ENCODE data around the gene MIA. TPM values are rescaled to one million over a fixed set of nuclear protein-coding genes. Genes with fewer than 3 reads are reported as not detected.

Gene MIA
- total RNA-seq, 4 donors from 2014 or later, result 2.8 TPM; not detected in 3

DNA sequence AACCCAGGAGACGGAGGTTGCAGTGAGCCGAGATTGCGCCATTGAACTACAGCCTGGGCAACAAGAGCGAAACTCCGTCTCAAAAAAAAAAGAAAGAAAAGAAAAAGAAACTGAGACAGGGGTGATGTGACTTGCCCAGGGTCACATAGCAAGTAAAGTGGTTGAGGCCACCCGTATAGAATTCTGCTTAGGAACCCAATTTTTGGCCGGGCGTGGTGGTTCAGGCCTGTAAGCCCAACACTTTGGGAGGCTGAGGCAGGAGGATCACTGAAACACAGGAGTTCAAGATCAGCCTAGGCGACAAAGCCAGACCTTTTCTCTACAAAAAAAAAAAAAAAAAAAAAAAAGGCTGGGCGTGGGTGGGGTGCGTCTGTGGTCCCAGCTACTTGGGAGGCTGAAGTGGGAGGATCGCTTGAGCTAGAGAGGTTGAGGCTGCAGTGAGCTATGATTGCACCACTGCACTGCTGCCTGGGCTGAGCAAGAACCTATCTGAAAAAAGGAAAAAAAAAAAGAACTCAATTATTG, 23.0 kb upstream of the MIA start:
- H3K4me3 ChIP-seq, result peak overlapping the region; percentile 84 to 90
- no peaks in the 10 kb centered on the region for H3K27me3 ChIP-seq
- intact Hi-C loops (cut with DNase I; ENCODE audit: low total_unique reads), result no loop called here
- no peaks in the 10 kb centered on the region for H3K9me3 ChIP-seq
- peaks cover 0 to 3% of the 10 kb centered on the region in 2 donors for H3K4me1 ChIP-seq
- DNase-seq, result no peak
- TF ChIP-seq, protein P1, sequence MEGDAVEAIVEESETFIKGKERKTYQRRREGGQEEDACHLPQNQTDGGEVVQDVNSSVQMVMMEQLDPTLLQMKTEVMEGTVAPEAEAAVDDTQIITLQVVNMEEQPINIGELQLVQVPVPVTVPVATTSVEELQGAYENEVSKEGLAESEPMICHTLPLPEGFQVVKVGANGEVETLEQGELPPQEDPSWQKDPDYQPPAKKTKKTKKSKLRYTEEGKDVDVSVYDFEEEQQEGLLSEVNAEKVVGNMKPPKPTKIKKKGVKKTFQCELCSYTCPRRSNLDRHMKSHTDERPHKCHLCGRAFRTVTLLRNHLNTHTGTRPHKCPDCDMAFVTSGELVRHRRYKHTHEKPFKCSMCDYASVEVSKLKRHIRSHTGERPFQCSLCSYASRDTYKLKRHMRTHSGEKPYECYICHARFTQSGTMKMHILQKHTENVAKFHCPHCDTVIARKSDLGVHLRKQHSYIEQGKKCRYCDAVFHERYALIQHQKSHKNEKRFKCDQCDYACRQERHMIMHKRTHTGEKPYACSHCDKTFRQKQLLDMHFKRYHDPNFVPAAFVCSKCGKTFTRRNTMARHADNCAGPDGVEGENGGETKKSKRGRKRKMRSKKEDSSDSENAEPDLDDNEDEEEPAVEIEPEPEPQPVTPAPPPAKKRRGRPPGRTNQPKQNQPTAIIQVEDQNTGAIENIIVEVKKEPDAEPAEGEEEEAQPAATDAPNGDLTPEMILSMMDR (IDR thresholded peaks at IDR 0.05), result no peak
- no peak for TF ChIP-seq POLR2A (IDR thresholded peaks at IDR 0.05)
- peak overlapping the region in 1 of 2 donors; percentile 94 for H3K27ac ChIP-seq
- no peaks in the 10 kb centered on the region for H3K36me3 ChIP-seq

DNA sequence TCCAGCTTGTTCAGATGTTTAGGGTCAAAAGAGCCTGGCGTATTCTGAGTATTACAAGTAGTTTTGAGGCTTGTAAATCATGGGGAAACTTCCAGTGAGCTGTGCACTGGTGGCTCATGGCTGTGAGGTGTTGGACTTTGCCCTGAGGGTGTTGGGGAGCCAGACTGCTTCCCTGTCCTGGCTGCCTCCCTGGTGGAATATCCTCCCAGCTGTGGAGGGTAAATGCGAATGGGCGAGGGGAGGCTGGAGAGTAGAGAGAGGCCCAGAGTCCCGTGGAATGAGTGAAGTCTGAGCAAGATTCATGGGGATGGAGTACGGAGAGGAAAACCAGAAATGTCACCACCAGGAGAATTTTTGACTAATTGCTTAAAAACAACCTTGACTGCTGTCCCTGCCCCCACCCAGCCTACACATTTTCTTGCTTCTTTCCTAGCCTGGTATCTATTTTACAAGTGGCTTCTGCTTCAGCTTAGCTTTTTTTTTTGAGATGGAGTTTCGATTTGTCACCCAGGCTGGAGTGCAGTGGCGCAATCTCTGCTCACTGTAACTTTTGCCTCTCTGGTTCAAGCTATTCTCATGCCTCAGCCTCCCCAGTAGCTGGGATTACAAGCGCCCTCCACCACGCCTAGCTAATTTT, 20.6 kb upstream of the MIA start:
- no peak for DNase-seq
- Histone ChIP-seq H3K4me3 (no peak overlapping the region), H3K36me3 (no peaks in the 10 kb centered on the region), H3K27me3 (no peaks in the 10 kb centered on the region), H3K27ac (no peak overlapping the region), H3K9me3 (no peaks in the 10 kb centered on the region), H3K4me1 (peaks cover 0 to 3% of the 10 kb centered on the region in 2 donors)
- intact Hi-C loops (cut with DNase I; ENCODE audit: low total_unique reads), result no loop called here
- TF ChIP-seq POLR2A (IDR thresholded peaks at IDR 0.05), result no peak
- TF ChIP-seq, protein P1 (IDR thresholded peaks at IDR 0.05), result no peak

DNA sequence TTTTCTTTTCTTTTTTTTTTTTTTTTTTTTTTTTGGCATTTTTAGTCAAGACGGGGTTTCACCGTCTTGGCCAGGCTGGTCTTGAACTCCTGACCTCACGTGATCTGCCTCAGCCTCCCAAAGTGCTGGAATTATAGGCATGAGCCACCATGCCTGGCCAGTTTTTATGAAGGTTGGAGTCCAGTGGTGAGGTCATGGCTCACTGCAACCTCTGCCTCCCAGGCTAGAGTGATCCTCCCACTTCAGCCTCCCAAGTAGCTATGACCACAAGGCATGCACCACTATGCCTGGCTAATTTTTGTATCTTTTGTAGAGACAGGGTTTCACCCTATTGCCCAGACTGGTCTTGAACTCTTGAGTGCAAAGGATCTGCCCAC, 20.1 kb upstream of the MIA start:
- intact Hi-C loops (cut with DNase I; ENCODE audit: low total_unique reads), result no loop called here
- no peaks in the 10 kb centered on the region for H3K36me3 ChIP-seq
- DNase-seq, result no peak

DNA sequence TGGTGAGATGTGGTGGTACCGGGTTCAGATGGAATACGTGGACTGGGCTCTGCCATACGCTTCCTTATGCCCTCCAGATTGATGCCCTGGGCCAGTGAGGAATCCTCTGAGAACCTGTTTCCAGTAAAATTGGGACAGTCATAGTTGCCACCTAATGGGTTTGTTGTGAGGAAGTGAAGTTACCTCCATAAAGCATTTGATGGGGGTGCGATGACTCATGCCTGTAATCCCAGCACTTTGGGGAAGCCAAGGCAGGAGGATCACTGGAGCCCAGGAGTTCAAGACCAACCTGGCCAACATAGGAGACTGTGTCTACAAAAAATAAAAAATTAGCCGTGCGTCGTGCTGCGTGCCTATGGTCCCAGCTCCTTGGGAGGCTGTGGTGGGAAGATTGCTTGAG, 19.5 kb upstream of the MIA start:
- H3K9me3 ChIP-seq, result no peaks in the 10 kb centered on the region
- intact Hi-C loops (cut with DNase I; ENCODE audit: low total_unique reads), result no loop called here
- no peak overlapping the region for H3K27ac ChIP-seq

More for the DNA sequence above, 20.1 kb upstream of the MIA start:
- H3K27me3 ChIP-seq, result no peaks in the 10 kb centered on the region
- TF ChIP-seq, protein P1 (IDR thresholded peaks at IDR 0.05), result no peak
- no peak for TF ChIP-seq POLR2A (IDR thresholded peaks at IDR 0.05)
- H3K27ac ChIP-seq, result no peak overlapping the region
- no peaks in the 10 kb centered on the region for H3K9me3 ChIP-seq
- H3K4me1 ChIP-seq, result peaks cover 0 to 3% of the 10 kb centered on the region in 2 donors
- H3K4me3 ChIP-seq, result no peak overlapping the region

More for the DNA sequence above, 19.5 kb upstream of the MIA start:
- DNase-seq, result no peak
- no peak for TF ChIP-seq POLR2A (IDR thresholded peaks at IDR 0.05)
- TF ChIP-seq, protein P1 (IDR thresholded peaks at IDR 0.05), result no peak
- peaks cover 0 to 3% of the 10 kb centered on the region in 2 donors for H3K4me1 ChIP-seq
- H3K36me3 ChIP-seq, result no peaks in the 10 kb centered on the region
- no peak overlapping the region for H3K4me3 ChIP-seq
- no peaks in the 10 kb centered on the region for H3K27me3 ChIP-seq
